ENCODE results near the gene UBE3C.

DNA sequence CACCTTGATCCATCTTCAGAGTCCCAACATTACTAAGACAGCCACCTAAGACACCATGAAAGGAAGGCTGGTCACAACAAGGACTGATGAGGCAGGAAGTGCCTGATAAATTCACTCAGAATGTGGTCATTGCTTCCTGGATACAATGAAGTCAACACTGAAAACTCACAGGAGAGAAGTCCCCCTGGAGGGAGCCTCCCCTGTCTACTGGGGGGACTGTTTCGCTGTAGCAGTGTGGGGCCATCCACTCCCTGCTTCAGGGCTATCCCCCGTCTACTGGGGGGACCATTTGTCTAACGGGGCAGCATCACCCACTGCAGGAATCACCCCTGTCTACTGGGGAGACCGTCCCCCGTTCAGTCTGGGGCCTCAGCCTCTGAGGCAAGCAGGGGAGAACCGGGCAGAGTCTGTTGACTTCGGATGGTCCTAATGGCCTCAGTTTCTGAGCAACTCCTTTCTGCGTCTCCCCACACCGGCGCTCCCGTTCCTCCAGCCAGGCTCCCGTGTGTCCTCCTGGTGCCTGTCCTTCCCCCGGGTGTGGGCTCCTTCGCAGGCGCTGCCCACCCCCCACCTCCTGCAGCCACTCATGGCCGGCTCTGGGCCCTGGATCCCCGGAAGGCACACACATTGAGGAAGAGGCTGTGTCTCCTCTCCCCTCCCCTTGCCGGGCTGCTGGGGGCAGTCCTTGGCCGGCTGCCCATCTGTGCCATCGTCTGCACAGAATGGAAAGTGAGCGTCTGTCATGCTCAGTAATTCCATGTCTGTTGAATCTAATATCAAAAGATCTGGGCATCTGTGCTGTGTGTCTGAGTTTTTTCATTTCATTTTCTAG, 138.2 kb downstream of the UBE3C start:
- TF ChIP-seq, protein P1, sequence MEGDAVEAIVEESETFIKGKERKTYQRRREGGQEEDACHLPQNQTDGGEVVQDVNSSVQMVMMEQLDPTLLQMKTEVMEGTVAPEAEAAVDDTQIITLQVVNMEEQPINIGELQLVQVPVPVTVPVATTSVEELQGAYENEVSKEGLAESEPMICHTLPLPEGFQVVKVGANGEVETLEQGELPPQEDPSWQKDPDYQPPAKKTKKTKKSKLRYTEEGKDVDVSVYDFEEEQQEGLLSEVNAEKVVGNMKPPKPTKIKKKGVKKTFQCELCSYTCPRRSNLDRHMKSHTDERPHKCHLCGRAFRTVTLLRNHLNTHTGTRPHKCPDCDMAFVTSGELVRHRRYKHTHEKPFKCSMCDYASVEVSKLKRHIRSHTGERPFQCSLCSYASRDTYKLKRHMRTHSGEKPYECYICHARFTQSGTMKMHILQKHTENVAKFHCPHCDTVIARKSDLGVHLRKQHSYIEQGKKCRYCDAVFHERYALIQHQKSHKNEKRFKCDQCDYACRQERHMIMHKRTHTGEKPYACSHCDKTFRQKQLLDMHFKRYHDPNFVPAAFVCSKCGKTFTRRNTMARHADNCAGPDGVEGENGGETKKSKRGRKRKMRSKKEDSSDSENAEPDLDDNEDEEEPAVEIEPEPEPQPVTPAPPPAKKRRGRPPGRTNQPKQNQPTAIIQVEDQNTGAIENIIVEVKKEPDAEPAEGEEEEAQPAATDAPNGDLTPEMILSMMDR (IDR thresholded peaks at IDR 0.05): no peak
- no peak for TF ChIP-seq POLR2A (IDR thresholded peaks at IDR 0.05)
- no peak for TF ChIP-seq POLR2AphosphoS5 (IDR thresholded peaks at IDR 0.05)

Measured in prostate gland (tissue), 2 donors.